Caco-2 (cell line): Measurements from ENCODE around the gene OXSR1. TPM values are rescaled to one million over a fixed set of nuclear protein-coding genes. Genes with fewer than 3 reads are reported as not detected.

Experiments used
- BruUV-seq: library from RNA; stranded (reverse); fragments of 400-500 nt; replicated peaks from 2 replicates; lab custom pipeline; 2021; lab: Mats Ljungman, UMichigan
- CTCF ChIA-PET: fragments of 300-600 bp; sonication (Branson Sonifier 250); formaldehyde crosslinking; loops from one replicate; lab custom pipeline; 2022; ENCODE audit warnings: antibody characterized with exemption; lab: Charles Lee
- POLR2A ChIA-PET: fragments of 300-600 bp; sonication (Branson Sonifier 250); formaldehyde crosslinking; loops from one replicate; lab custom pipeline; 2022; ENCODE audit warnings: antibody characterized with exemption; lab: Charles Lee
- DNase-seq, 2 experiments: peaks; one replicate each; pipeline versions ENCODE4 v3.0.0 to v3.0.0-alpha.2; 2020 to 2022
- H3K27me3 ChIP-seq: replicated peaks from 2 replicates; pipeline ENCODE4 v1.6.0; 2011; ENCODE audit warnings: low read length; ENCODE audit not compliant: control insufficient read depth, insufficient read depth
- H3K36me3 ChIP-seq: 2 replicates; pipeline ENCODE4 v1.5.1; 2011; ENCODE audit warnings: low read length; ENCODE audit not compliant: control insufficient read depth, insufficient read depth
- H3K4me1 ChIP-seq: fragments of 250-450 bp; sonication (Bioruptor Pico); 2 replicates; pipeline ENCODE4 v1.5.1; 2020; ENCODE audit warnings: mild to moderate bottlenecking
- H3K4me3 ChIP-seq: 2 replicates; pipeline ENCODE4 v1.5.1; 2011; ENCODE audit warnings: low read depth, mild to moderate bottlenecking, control low read depth, low read length
- H3K9me3 ChIP-seq: fragments of 250-450 bp; sonication (Bioruptor Pico); 2 replicates; pipeline ENCODE4 v1.5.1; 2020; ENCODE audit warnings: mild to moderate bottlenecking, moderate library complexity
- H3K27ac Mint-ChIP-seq: one replicate; pipeline ENCODE4 v1.8.0; 2022; ENCODE audit warnings: mixed read lengths; ENCODE audit not compliant: unreplicated experiment
- H3K27me3 Mint-ChIP-seq: one replicate; pipeline ENCODE4 v1.8.0; 2022; ENCODE audit warnings: mixed read lengths; ENCODE audit not compliant: insufficient read depth, unreplicated experiment
- H3K36me3 Mint-ChIP-seq: one replicate; pipeline ENCODE4 v1.8.0; 2022; ENCODE audit warnings: mild to moderate bottlenecking, mixed read lengths; ENCODE audit not compliant: insufficient read depth, unreplicated experiment
- H3K4me1 Mint-ChIP-seq: one replicate; pipeline ENCODE4 v1.8.0; 2022; ENCODE audit warnings: low read depth, mixed read lengths; ENCODE audit not compliant: unreplicated experiment
- H3K4me3 Mint-ChIP-seq: one replicate; pipeline ENCODE4 v1.8.0; 2022; ENCODE audit warnings: mild to moderate bottlenecking, moderate library complexity, mixed read lengths; ENCODE audit not compliant: unreplicated experiment
- H3K9me3 Mint-ChIP-seq: one replicate; pipeline ENCODE4 v1.8.0; 2022; ENCODE audit warnings: mixed read lengths; ENCODE audit not compliant: unreplicated experiment
- CTCF ChIP-seq, 2 experiments: fragments of 200-600 bp in 1 of 2; IDR thresholded peaks; 1 replicate in 1 of 2; 2 replicates in 1 of 2; pipeline versions ENCODE4 v1.5.1 to v1.8.0; 2011 to 2022; ENCODE audit warnings: antibody characterized with exemption in 1 of 2, control low read depth in 1 of 2, inconsistent platforms in 1 of 2, low read depth in 1 of 2, low read length in 1 of 2, mild to moderate bottlenecking in 1 of 2, moderate library complexity in 1 of 2; ENCODE audit not compliant: insufficient read depth in 1 of 2, severe bottlenecking in 1 of 2, unreplicated experiment in 1 of 2
- intact Hi-C: fragments of 100-400 bp; cut with micrococcal nuclease; formaldehyde crosslinking; loops from one replicate; pipeline ENCODE4 v1.10.0; 2022; ENCODE audit not compliant: unreplicated experiment
- total RNA-seq: library from RNA; stranded (reverse); gene quantifications from 2 replicates; pipeline ENCODE4 v1.2.3, GENCODE V29; 2022

The OXSR1 gene
- total RNA-seq, 1 experiment from 2014 or later: 39.2 TPM

GRCh38 chr3:38117748-38118420, 47.5 kb upstream of the OXSR1 start:
- BruUV-seq: no TSS peak
- intact Hi-C loops: loop anchor here (1.0 kb wide), 4 partner anchors 19 to 180 kb away; partner anchors contain the start of gene ACAA1
- Mint-ChIP-seq H3K4me1 (peaks cover 28% of the 10 kb centered on the region), H3K27me3 (no peaks in the 10 kb centered on the region), H3K9me3 (no peaks in the 10 kb centered on the region), H3K36me3 (peaks cover 84% of the 10 kb centered on the region), H3K27ac (peak overlapping the region; percentile 46), H3K4me3 (no peak overlapping the region)
- H3K4me3 ChIP-seq: no peak overlapping the region
- no peaks in the 10 kb centered on the region for H3K9me3 ChIP-seq
- peaks cover 13% of the 10 kb centered on the region for H3K36me3 ChIP-seq
- no peaks in the 10 kb centered on the region for H3K27me3 ChIP-seq
- ChIA-PET CTCF (interaction anchor here (1.5 to 1.7 kb wide), 2 partner anchors 16 to 47 kb away, joined by 3 to 8 read pairs; partner anchors contain the start of gene OXSR1), POLR2A (interaction anchor here (0.5 to 1.3 kb wide), 2 partner anchors 47 to 62 kb away, joined by 6 to 7 read pairs; partner anchors contain the start of gene OXSR1)
- peak; percentile 62 to 85 for TF ChIP-seq CTCF (IDR thresholded peaks at IDR 0.05; ENCODE audit: insufficient read depth in 1 of 2, low read depth in 1 of 2, low read length in 1 of 2, severe bottlenecking in 1 of 2, unreplicated experiment in 1 of 2)
- 0 out of 2 replicates have a peak, but pooled peaks cover 3% of the 10 kb centered on the region for H3K4me1 ChIP-seq
- peak; percentile 82 to 83 for DNase-seq

GRCh38 chr3:38118421-38119247, 46.7 kb upstream of the OXSR1 start:
- TSS peak; percentile 12 for BruUV-seq
- H3K9me3 Mint-ChIP-seq: no peaks in the 10 kb centered on the region
- peaks cover 91% of the 10 kb centered on the region for H3K36me3 Mint-ChIP-seq
- ChIA-PET CTCF (interaction anchor here (1.5 kb wide), 1 partner anchor 15 kb away, joined by 3 read pairs; no protein-coding TSS in a partner anchor), POLR2A (interaction anchor here (1.2 to 2.0 kb wide), 2 partner anchors 15 to 47 kb away, joined by 3 to 5 read pairs; partner anchors contain the start of gene OXSR1)
- Histone ChIP-seq H3K4me1 (0 out of 2 replicates have a peak, but pooled peaks cover 3% of the 10 kb centered on the region), H3K27me3 (no peaks in the 10 kb centered on the region), H3K4me3 (no peak overlapping the region), H3K36me3 (peaks cover 15% of the 10 kb centered on the region), H3K9me3 (no peaks in the 10 kb centered on the region)
- H3K27me3 Mint-ChIP-seq: no peaks in the 10 kb centered on the region
- peaks cover 28% of the 10 kb centered on the region for H3K4me1 Mint-ChIP-seq
- no peak overlapping the region for H3K4me3 Mint-ChIP-seq
- H3K27ac Mint-ChIP-seq: no peak overlapping the region
- intact Hi-C loops: loop anchor here (1.0 kb wide), 4 partner anchors 19 to 180 kb away; partner anchors contain the start of gene ACAA1
- TF ChIP-seq CTCF (IDR thresholded peaks at IDR 0.05; ENCODE audit: insufficient read depth in 1 of 2, low read depth in 1 of 2, low read length in 1 of 2, severe bottlenecking in 1 of 2, unreplicated experiment in 1 of 2): no peak
- peak in 1 of 2 experiments; percentile 33 for DNase-seq

GRCh38 chr3:38119248-38119544, 46.1 kb upstream of the OXSR1 start:
- ChIA-PET CTCF (no interaction called here), POLR2A (interaction anchor here (1.2 to 2.0 kb wide), 2 partner anchors 14 to 46 kb away, joined by 3 to 5 read pairs; partner anchors contain the start of gene OXSR1)
- peaks cover 6% of the 10 kb centered on the region; the same call in 1 of the 2 replicates for H3K4me1 ChIP-seq
- Mint-ChIP-seq H3K4me1 (peaks cover 28% of the 10 kb centered on the region), H3K27ac (no peak overlapping the region), H3K36me3 (peaks cover 92% of the 10 kb centered on the region), H3K9me3 (no peaks in the 10 kb centered on the region), H3K27me3 (no peaks in the 10 kb centered on the region), H3K4me3 (no peak overlapping the region)
- H3K36me3 ChIP-seq: peaks cover 15% of the 10 kb centered on the region
- DNase-seq: no peak
- intact Hi-C loops: no loop called here
- BruUV-seq: no TSS peak
- no peaks in the 10 kb centered on the region for H3K27me3 ChIP-seq
- no peaks in the 10 kb centered on the region for H3K9me3 ChIP-seq
- TF ChIP-seq CTCF (IDR thresholded peaks at IDR 0.05; ENCODE audit: insufficient read depth in 1 of 2, low read depth in 1 of 2, low read length in 1 of 2, severe bottlenecking in 1 of 2, unreplicated experiment in 1 of 2): no peak
- no peak overlapping the region for H3K4me3 ChIP-seq
